SK-N-SH (cell line): Measurements from ENCODE around the gene ANKRD1. TPM values are rescaled to one million over a fixed set of nuclear protein-coding genes. Genes with fewer than 3 reads are reported as not detected.

Source experiments
- CTCF ChIA-PET: fragments of 300-600, 350-600 bp; formaldehyde crosslinking; extraction: SDS; loops from one replicate; lab custom pipeline; 2021; lab: Yijun Ruan, JAX
- POLR2A ChIA-PET: fragments of 350-600 bp; sonication (Branson Sonifier 250); formaldehyde crosslinking; extraction: SDS; loops from one replicate; lab custom pipeline; 2020; ENCODE audit warnings: antibody characterized with exemption, inconsistent platforms; lab: Yijun Ruan, JAX
- DNase-seq: peaks from one replicate; pipeline ENCODE4 v3.0.0; 2012
- H2AFZ ChIP-seq: fragments of 200-600 bp; sonication (generic); 2 replicates; pipeline ENCODE4 v1.8.1; 2016; ENCODE audit warnings: antibody characterized with exemption, mild to moderate bottlenecking, low read depth
- H3F3A ChIP-seq: fragments of 200-600 bp; sonication (generic); replicated peaks from 2 replicates; pipeline ENCODE3; 2016; ENCODE audit warnings: antibody characterized with exemption, mild to moderate bottlenecking; ENCODE audit not compliant: insufficient read depth
- H3K27ac ChIP-seq, 2 experiments: fragments of 200-500 bp in 1 of 2; fragments of 200-600 bp in 1 of 2; sonication (Bioruptor generic) in 1 of 2; sonication (generic), shearing (Covaris generic) in 1 of 2; 2 replicates each; pipeline versions ENCODE4 v1.5.1 to v1.6.1; 2014 to 2016; ENCODE audit warnings: low read depth in 2 of 2, inconsistent platforms in 1 of 2, low read length in 1 of 2, mild to moderate bottlenecking in 1 of 2, mixed read lengths in 1 of 2
- H3K27me3 ChIP-seq: fragments of 200-600 bp; sonication (generic), shearing (Covaris generic); 2 replicates; pipeline ENCODE4 v1.6.1; 2016; ENCODE audit warnings: mixed run types; ENCODE audit not compliant: insufficient read depth
- H3K36me3 ChIP-seq, 2 experiments: fragments of 200-500 bp in 1 of 2; fragments of 200-600 bp in 1 of 2; sonication (Bioruptor generic) in 1 of 2; sonication (generic) in 1 of 2; replicated peaks in 1 of 2; 2 replicates each; pipeline versions ENCODE3 to v1.5.1; 2014 to 2016; ENCODE audit warnings: low read length in 1 of 2, mild to moderate bottlenecking in 1 of 2; ENCODE audit not compliant: insufficient read depth in 2 of 2, control insufficient read depth in 1 of 2
- H3K4me1 ChIP-seq, 2 experiments: fragments of 200-500 bp in 1 of 2; fragments of 200-600 bp in 1 of 2; sonication (Bioruptor generic) in 1 of 2; sonication (generic), shearing (Covaris generic) in 1 of 2; 2 replicates each; pipeline versions ENCODE4 v1.5.1 to v1.6.1; 2014 to 2016; ENCODE audit warnings: low read depth in 1 of 2, low read length in 1 of 2, mixed run types in 1 of 2; ENCODE audit not compliant: insufficient read depth in 2 of 2, control insufficient read depth in 1 of 2
- H3K4me2 ChIP-seq: fragments of 200-600 bp; sonication (generic), shearing (Covaris generic); 2 replicates; pipeline ENCODE4 v1.6.1; 2017; ENCODE audit warnings: mixed run types
- H3K4me3 ChIP-seq, 2 experiments: fragments of 200-500 bp in 1 of 2; fragments of 200-600 bp in 1 of 2; sonication (Bioruptor generic) in 1 of 2; sonication (generic), shearing (Covaris generic) in 1 of 2; 2 replicates each; pipeline versions ENCODE4 v1.5.1 to v1.8.1; 2014 to 2016; ENCODE audit warnings: low read depth in 2 of 2, inconsistent platforms in 1 of 2, low read length in 1 of 2, mild to moderate bottlenecking in 1 of 2, mixed read lengths in 1 of 2, moderate library complexity in 1 of 2
- H3K79me2 ChIP-seq: fragments of 200-600 bp; sonication (generic); 2 replicates; pipeline ENCODE4 v1.8.1; 2017; ENCODE audit warnings: mild to moderate bottlenecking; ENCODE audit not compliant: insufficient read depth
- H3K9ac ChIP-seq: fragments of 200-600 bp; sonication (generic); 2 replicates; pipeline ENCODE4 v1.6.1; 2017; ENCODE audit warnings: mixed run types
- H3K9me2 ChIP-seq: fragments of 200-600 bp; sonication (generic); 2 replicates; pipeline ENCODE4 v1.6.1; 2017; ENCODE audit warnings: mixed run types
- H3K9me3 ChIP-seq: fragments of 200-600 bp; sonication (generic); 2 replicates; pipeline ENCODE4 v1.6.1; 2017; ENCODE audit warnings: mixed run types, mild to moderate bottlenecking, moderate library complexity
- H4K20me1 ChIP-seq: fragments of 200-600 bp; sonication (generic); 2 replicates; pipeline ENCODE4 v1.6.1; 2017; ENCODE audit warnings: mild to moderate bottlenecking, mixed run types; ENCODE audit not compliant: insufficient read depth
- EZH2phosphoT487 ChIP-seq: fragments of 200-600 bp; sonication (generic); IDR thresholded peaks from 2 replicates; pipeline ENCODE4 v1.6.1; 2017; ENCODE audit warnings: low read depth, mixed run types, mild to moderate bottlenecking, antibody characterized with exemption, moderate library complexity, borderline replicate concordance
- GABPA ChIP-seq: IDR thresholded peaks from 2 replicates; pipeline ENCODE4 v1.4.0; 2012; ENCODE audit warnings: low read depth, mild to moderate bottlenecking
- JUND ChIP-seq: IDR thresholded peaks from 2 replicates; pipeline ENCODE4 v1.4.0; 2012
- MEF2A ChIP-seq: IDR thresholded peaks from 2 replicates; pipeline ENCODE4 v1.4.0; 2012; ENCODE audit warnings: low read depth, borderline replicate concordance
- NFIC ChIP-seq: IDR thresholded peaks from 2 replicates; pipeline ENCODE4 v1.4.0; 2012; ENCODE audit warnings: borderline replicate concordance
- NRF1 ChIP-seq: IDR thresholded peaks from 2 replicates; pipeline ENCODE4 v1.6.1; 2012; ENCODE audit warnings: low read depth, mild to moderate bottlenecking, low read length
- POLR2AphosphoS5 ChIP-seq: IDR thresholded peaks from 2 replicates; pipeline ENCODE4 v1.6.1; 2012; ENCODE audit warnings: low read depth, low read length
- RCOR1 ChIP-seq: fragments of 150-350 bp; IDR thresholded peaks from 2 replicates; pipeline ENCODE4 v1.6.1; 2017; ENCODE audit warnings: antibody characterized with exemption, low read length
- RXRA ChIP-seq: IDR thresholded peaks from 2 replicates; pipeline ENCODE4 v1.4.0; 2012; ENCODE audit warnings: low read depth, mild to moderate bottlenecking, borderline replicate concordance
- SIN3A ChIP-seq: IDR thresholded peaks from 2 replicates; pipeline ENCODE4 v1.6.1; 2012; ENCODE audit warnings: low read depth, mild to moderate bottlenecking, low read length, moderate library complexity, borderline replicate concordance
- TAF1 ChIP-seq: IDR thresholded peaks from 2 replicates; pipeline ENCODE4 v1.6.1; 2012; ENCODE audit warnings: low read depth, mild to moderate bottlenecking, low read length, moderate library complexity, borderline replicate concordance
- TCF12 ChIP-seq: IDR thresholded peaks from 2 replicates; pipeline ENCODE4 v1.4.0; 2012
- WGBS: methylation state at CpG from one replicate; pipeline ENCODE4 v1.1.6; 2017; ENCODE audit warnings: low lambda C conversion rate; 5-methylcytosine and 5-hydroxymethylcytosine counted together
- polyA plus RNA-seq, 3 experiments: library from polyadenylated mRNA; depleted of rRNA; stranded (reverse); fragments of >200 nt; gene quantifications; 2 replicates each; pipeline ENCODE4 v1.2.3, GENCODE V29; 2012
- TF ChIP-seq, protein P1 (sequence below): fragments of 150-350 bp; IDR thresholded peaks from 2 replicates; pipeline ENCODE4 v1.6.1; 2016; ENCODE audit warnings: mild to moderate bottlenecking, low read depth, low read length

The ANKRD1 gene
- polyA plus RNA-seq, 1 of the 3 experiments (the other 2 are of a cell fraction) = 41.7 TPM

DNA sequence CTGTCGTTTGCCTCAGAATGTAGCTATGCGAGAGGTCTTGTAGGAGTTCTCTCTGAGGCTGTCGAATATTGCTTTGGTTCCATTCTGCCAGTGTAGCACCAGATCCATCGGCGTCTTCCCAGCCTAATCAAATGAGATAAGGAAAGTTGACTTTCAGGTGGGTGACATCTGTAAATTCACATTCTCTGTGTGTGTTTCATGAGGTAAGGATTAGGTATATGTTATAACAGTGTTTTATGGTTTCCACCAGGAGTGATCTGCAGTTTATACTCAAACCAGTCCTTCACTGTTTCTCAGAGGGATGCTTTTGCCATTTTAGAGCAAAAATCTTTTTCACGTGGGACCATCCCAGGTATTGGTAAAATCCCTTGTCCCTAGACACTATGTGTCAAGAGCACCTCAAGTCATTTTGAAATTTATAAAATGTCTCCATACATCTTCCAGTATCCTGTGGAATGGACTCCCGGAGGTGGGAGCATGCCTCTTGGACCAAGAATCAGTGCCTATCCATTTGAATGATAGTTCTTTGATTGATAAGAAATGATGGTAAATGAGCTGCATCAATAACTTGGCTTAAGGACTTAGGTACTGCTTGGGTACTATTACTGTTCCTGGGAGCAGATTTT, 7.9 kb downstream of the ANKRD1 start:
- peaks cover 6 to 30% of the 10 kb centered on the region in 2 experiments for H3K36me3 ChIP-seq
- no peak overlapping the region for H3K9ac ChIP-seq
- ChIA-PET CTCF (interaction anchor here (0.8 to 7.6 kb wide), 8 partner anchors 19 to 581 kb away, joined by 3 to 124 read pairs (median 12); no protein-coding TSS in a partner anchor), POLR2A (no interaction called here)
- H3K79me2 ChIP-seq = no peaks in the 10 kb centered on the region
- whole genome bisulfite sequencing = 100% methylated on average over 7 of the region's 7 CpGs
- H3K4me2 ChIP-seq = no peak overlapping the region
- H2AFZ ChIP-seq = no peak overlapping the region
- no peaks in the 10 kb centered on the region for H4K20me1 ChIP-seq
- H3K27me3 ChIP-seq = no peaks in the 10 kb centered on the region
- TF ChIP-seq RXRA (no peak), POLR2AphosphoS5 (peak; percentile 57)
- H3K9me2 ChIP-seq = no peaks in the 10 kb centered on the region
- no peak overlapping the region for H3K4me3 ChIP-seq
- no peaks in the 10 kb centered on the region for H3K9me3 ChIP-seq
- H3F3A ChIP-seq = peaks cover 62% of the 10 kb centered on the region
- H3K27ac ChIP-seq = peak overlapping the region; percentile 30 to 67; a peak in 1 of 4 replicates
- peaks cover 7 to 12% of the 10 kb centered on the region in 2 experiments for H3K4me1 ChIP-seq
- DNase-seq = no peak

DNA sequence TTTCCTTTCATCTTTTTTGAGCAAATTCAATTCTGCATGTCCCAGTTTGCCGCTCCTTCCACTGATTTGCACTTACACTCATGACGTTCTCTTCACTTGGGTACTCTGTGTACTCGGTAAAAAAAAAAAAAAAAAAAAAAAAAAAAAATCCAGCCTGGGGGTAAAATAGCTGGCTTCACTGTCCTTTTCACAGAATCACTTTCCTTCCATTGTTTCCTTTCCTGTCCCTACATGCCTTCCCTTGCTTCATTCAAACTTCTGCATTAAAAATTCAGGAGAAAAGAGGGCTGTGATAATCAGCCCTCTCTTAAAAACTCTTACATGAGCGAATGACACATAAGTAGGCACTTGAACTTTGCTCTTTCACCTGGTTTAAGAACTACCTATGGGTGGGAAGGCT, 8.7 kb downstream of the ANKRD1 start:
- Histone ChIP-seq H3K79me2 (no peaks in the 10 kb centered on the region), H2AFZ (no peak overlapping the region), H3K27ac (peak overlapping the region; percentile 30 to 67; a peak in 2 of 4 replicates), H3K9me3 (no peaks in the 10 kb centered on the region), H3K4me2 (no peak overlapping the region), H3K27me3 (no peaks in the 10 kb centered on the region), H3K4me1 (peaks cover 4 to 7% of the 10 kb centered on the region in 2 experiments; a peak in 2 of 4 replicates), H3F3A (peaks cover 54% of the 10 kb centered on the region), H3K36me3 (peaks cover 6 to 31% of the 10 kb centered on the region in 2 experiments), H3K9me2 (no peaks in the 10 kb centered on the region), H3K4me3 (no peak overlapping the region), H4K20me1 (no peaks in the 10 kb centered on the region), H3K9ac (no peak overlapping the region)
- 57% methylated on average over 4 of the region's 4 CpGs for WGBS
- no peak for DNase-seq
- POLR2A ChIA-PET = no interaction called here
- TF ChIP-seq RXRA (no peak), JUND (no peak), EZH2phosphoT487 (no peak), NRF1 (no peak), TAF1 (no peak), NFIC (no peak), SIN3A (no peak), GABPA (no peak), TCF12 (no peak), MEF2A (no peak), RCOR1 (no peak)
- TF ChIP-seq, protein P1, sequence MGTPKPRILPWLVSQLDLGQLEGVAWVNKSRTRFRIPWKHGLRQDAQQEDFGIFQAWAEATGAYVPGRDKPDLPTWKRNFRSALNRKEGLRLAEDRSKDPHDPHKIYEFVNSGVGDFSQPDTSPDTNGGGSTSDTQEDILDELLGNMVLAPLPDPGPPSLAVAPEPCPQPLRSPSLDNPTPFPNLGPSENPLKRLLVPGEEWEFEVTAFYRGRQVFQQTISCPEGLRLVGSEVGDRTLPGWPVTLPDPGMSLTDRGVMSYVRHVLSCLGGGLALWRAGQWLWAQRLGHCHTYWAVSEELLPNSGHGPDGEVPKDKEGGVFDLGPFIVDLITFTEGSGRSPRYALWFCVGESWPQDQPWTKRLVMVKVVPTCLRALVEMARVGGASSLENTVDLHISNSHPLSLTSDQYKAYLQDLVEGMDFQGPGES = no peak
- CTCF ChIA-PET = interaction anchor here (0.6 to 7.6 kb wide), 67 partner anchors 8 to 1001 kb away, joined by 3 to 124 read pairs (median 4); partner anchors contain the start of genes HTR7, PCGF5 and RPP30
